LoVo (cell line): ENCODE results near the gene ABCC1.
"Not testable (repeated sequence)": the region's sequence is repeated elsewhere in the genome, so short reads cannot be mapped to it uniquely, and the experiment has no call there.

Experiments used
- DNase-seq: peaks from one replicate; pipeline ENCODE4 v3.0.0-alpha.2; 2016; ENCODE audit warnings: low spot score

Gene ABCC1

DNA sequence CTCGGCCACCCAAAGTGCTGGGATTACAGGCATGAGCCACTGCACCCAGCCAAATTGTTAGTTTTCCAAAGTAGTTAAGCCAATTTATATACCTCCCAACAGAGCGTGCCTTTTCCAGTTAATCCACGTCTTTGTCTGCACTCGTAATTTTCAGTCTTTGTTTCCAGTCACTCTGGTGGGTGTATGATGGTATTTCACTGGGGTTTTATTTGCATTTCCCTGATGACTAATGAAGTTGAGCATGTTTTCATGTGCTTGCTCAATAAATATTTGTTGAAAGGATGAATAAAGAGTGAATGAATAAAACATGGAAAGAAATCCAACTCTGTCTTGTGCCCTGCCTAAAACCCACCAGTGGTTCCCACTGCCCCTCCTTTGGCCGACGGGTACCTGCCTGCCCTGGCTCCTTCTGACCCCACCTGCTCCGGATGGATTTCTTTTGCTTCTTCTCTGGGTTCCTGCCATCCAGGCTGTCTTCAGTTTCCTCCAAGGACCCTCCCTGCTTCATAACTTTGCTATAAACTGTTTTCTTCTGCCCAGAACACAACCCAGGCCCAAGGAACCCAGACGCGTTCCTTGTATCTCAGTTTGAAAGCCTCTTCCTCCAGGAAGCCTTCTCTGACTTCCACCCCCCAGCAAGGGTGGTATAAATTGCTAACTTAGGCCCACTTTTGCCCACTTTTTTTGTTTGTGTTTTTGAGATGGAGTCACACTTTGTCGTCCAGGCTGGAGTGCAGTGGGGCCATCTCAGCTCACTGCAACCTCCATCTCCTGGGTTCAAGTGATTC is 3.0 kb upstream of the ABCC1 start:
- DNase-seq: peak; percentile 55

DNA sequence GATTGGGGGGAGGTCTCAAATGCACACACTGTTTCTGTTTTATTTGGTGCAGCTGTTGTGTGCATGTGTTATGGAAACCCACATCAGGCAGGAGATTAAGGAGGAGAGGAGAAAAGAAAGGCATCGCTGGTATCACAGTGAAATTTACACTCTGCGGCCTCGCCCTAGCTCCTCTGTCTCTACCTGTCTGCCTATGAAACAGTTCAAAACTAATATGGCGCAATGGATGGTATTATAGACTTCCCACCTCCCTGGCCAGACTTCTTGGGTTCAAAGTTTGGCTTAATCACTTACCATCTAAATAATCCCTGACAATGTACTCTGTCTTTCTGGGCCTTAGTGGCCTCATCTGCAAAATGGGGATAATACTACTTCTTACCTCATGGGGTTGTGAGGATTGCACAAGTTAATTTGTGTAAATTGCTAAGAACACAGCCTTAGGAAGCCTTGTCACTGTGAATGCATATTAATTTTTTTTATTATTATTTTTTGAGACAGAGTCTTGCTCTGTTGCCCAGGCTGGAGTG is 1.4 kb upstream of the ABCC1 start:
- DNase-seq: no peak

DNA sequence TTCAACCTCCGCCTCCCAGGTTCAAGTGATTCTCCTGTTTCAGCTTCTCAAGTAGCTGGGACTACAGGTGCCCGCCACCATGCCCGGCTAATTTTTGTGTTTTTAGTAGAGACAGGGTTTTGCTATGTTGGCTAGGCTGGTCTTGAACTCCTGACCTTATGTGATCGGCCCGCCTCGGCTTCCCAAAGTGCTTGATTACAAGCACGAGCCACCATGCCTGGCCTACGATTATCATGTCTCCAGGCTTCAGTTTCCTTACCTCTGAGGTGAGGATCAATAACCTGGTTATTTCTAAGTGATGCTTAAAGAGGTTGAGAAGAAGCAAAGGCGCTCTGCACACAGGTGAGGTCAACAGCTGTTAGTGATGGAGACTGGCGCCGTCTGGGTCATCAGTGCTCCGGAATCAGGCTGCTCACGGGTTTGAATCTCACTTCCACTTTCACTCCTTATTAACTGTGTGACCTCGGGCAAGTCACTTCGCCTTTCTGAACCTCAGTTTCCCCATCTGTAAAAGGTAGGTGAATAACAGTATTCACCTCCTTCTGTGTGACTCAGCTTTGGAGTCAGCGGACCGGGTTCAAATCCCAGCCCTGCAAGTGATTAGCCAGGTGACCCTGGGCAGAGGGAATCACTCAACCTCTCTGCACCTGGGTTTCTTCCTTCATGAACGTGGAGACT is 745 bp upstream of the ABCC1 start:
- DNase-seq: no peak

DNA sequence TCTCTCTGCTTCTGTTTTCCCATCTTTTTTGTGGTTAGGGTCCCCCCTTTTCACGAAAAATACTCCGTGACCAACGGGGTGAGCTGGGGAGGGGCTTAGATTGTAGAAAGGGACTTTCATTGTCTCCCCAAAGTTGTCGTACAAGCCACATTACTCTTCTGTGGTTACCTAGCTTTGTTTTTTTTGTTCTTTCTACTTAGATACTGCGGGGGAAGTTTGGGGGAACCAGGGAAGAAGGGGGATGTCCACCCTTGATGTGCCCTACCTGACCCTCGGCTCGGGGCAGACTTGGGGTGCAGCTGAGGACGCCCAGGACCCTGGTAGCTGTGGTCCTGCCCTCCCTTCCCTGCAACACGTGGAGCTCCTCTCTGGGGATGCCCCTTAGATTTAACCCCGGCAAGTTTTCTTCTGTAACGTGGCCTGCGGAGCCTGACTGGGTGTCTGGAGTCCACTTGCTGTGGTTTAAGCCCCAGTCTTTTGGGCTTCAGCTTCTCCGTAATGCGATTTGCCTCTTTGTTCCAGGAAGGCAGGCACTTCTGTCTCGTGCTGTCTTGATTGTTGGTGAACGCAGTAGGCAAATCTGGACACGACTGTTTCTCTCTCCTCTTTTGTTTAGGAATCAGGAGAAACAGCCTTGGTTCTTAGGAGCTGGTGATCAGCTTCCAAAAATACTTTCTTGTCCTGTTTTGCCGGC is 892 bp downstream of the ABCC1 start:
- no peak for DNase-seq

DNA sequence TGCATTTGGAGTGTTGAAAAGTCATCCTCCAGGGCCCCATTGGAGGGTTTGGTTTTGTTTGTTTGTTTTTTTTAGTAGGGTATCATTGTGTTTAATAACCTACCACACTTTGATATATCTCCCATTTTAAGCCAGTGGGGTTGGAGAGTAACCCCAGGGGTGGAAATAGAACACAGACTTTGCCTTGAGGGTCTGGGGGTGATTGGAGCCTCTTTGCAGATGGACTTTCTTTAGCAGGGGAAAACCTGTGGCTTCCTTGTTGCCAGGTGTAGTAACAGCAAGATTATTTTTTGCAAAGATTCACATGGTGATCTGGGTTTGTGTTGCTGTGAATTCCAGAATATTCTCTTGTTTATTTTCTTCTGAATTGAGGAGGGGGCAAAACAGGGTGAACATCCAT is 1.5 kb downstream of the ABCC1 start:
- DNase-seq: no peak

DNA sequence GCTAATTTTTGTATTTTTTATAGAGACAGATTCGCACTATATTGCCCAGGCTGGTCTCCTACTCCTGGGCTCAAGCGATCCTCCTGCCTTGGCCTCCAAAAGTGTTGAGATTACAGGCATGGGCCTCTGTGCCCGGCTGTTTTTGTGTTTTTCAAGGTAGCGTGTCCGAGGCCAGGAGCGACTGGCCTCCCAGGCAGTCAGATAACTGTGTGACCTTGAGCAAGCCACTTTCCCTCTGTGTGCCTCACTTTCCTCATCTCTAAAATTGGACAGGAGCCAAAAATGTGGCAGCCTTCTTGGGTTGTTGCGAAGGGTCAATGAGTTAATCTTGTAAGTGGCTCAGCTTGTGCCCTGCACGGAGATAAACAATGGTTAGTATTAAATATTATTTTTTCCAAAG is 2.4 kb downstream of the ABCC1 start:
- DNase-seq: no peak

DNA sequence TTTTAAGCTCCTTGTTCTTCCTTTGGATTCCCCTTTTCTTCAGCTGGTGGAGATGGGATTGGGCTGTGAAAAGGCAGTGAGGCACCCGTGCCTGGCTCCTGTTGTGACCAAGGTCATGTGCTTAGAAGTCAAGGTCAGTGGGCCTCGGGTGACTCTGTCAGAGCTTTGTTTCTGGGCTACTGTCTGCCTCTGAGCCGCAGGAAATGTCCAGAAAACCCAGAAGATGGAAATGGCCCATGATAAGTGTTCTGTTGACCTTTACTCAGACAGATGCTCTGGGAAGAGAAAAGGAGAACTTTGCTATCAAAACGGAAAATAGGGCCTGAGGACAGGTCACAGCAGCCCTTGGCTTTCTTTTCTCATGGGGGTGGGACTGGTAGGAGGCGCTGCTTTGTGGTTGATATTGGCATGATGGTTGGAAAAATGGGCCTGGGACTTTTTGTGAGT is 2.9 kb downstream of the ABCC1 start:
- no peak for DNase-seq

DNA sequence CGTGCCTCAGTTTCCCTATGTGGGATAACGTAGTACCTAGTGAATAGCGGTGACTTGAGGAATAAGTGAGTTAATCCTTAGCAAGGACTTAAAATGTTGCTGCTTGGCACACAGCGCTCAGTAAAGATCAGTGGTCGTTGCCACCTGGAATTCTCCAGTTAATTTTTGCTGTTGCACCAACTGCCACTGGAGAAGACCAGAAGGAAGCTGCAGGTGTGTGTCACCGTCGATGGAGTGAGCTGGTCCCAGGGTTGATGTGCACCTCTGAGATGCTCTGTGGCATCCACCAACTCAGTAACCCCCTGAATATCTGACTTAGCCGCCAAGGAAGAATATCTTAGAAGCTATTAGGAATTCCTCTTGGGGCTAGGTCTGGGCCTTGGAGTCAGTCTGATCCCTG is 4.1 kb downstream of the ABCC1 start:
- no peak for DNase-seq

DNA sequence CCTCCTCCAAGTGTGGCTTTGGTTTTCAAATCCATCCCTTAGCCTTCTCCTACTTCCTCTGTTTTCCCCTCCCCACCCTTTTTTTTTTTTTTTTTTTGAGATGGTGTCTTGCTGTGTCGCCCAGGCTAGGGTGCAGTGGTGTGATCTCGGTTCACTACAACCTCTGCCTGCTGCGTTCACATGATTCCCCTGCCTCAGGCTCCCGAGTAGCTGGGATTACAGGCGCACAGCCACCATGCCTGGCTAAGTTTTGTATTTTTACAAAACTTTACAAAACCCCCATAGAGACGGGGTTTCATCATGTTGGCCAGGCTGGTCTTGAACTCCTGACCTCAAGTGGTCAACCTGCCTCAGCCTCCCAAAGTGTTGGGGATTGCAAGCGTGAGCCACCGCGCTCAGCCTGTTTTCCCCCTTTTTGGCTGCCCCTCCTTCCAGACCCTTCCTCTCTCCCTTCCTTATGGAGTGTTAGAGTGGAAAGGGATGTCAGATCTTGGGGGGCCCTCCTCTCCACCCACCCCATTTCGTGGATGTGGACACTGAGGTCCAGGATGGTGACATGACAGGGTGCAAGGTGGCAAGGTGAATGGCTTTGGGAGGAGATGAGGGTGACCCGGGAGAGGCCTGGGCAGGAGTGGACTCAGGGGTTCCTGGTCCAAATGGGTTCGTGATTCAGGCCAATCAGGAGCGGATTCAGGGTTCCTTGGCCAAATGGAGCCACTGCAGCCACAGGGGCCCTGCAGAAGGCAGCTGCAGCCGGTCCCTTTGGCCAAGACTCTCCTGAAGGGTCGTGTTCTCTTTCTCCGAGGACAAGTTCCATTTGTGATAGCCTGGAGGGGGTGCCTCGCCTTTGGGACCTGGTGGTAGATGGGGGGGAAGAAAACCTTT is 4.8 kb downstream of the ABCC1 start:
- DNase-seq: no peak

DNA sequence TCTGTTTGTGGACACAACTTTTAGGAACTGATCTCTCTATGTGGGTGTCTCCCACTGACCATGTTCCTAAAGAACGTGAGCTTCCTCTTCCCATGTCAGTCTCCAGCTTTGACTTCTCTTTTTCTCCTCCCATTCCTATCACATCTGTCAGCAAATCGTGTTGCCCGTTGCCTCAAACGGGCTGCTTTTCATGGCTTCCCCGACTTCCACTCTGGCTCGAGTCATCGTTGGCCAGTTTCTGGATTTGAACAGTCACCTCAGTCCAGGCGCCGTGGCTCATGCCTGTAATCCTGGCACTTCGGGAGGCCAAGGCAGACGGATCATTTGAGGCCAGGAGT is 5.4 kb downstream of the ABCC1 start:
- DNase-seq: no peak

DNA sequence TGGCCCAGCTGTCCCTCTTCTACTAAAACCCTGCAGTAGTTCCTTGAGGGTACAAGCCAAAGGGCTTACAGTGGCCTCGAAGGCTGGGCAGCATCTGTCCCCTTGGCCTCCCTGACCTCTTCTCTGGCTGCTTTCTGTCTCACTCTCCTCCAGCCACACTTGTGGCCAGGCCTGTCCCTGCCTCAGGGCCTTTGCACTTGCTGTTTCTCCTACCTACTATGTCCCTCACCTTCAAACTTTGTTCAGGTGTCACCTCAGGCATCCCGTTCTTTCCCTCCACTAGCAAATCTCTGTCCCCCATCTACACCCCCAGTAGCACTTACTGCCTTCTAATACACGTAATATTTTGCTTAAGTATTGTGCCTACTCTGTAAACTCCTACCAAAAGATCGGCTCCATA is 6.0 kb downstream of the ABCC1 start:
- no peak for DNase-seq

DNA sequence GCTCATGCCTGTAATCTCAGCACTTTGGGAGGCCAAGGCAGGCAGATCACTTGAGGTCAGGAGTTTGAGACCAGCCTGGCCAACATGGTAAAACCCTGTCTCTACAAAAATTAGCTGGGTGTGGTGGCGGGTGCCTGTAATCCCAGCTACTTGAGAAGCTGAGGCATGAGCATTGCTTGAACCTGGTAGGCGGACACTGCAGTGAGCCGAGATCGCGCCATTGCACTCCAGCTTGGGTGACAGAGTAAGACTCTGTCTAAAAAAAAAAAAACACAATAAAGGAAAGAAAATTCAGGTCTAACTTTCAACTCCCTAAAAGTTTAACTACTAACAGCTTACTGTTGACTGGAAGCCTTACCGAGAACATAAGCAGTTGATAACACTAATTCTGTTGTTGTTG is 6.7 kb downstream of the ABCC1 start:
- not testable (repeated sequence) for DNase-seq

DNA sequence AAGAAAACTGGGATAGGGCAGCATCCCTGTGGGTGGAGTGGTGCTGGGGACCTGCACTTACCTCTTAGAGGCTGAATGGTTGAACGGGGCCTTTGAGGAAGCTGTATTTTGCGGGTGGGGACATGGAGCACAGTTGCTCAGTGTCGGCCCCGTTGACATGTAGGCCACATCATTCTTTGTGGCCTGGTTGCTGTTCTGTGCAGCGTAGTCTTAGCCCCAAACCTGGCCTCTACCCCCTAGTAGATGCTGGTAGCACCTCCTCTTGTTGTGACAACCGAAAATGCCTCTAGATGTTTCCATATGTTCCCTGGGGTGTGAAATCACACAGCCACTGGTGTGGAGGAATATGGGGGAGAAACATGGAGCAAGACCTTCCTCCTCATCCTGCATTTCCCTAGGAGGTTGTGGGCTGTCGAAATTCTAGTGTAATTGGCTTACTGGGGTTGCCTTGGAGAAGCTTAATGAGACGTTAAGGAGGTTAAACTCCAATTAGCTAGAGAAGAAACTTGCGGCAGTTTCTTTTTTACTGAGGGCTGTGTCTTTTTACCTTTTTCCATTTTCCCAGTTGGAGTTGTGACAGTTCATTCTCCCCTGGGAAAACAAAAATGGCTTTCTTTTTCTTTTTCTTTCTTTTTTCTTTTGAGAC is 9.4 kb downstream of the ABCC1 start:
- DNase-seq: no peak

DNA sequence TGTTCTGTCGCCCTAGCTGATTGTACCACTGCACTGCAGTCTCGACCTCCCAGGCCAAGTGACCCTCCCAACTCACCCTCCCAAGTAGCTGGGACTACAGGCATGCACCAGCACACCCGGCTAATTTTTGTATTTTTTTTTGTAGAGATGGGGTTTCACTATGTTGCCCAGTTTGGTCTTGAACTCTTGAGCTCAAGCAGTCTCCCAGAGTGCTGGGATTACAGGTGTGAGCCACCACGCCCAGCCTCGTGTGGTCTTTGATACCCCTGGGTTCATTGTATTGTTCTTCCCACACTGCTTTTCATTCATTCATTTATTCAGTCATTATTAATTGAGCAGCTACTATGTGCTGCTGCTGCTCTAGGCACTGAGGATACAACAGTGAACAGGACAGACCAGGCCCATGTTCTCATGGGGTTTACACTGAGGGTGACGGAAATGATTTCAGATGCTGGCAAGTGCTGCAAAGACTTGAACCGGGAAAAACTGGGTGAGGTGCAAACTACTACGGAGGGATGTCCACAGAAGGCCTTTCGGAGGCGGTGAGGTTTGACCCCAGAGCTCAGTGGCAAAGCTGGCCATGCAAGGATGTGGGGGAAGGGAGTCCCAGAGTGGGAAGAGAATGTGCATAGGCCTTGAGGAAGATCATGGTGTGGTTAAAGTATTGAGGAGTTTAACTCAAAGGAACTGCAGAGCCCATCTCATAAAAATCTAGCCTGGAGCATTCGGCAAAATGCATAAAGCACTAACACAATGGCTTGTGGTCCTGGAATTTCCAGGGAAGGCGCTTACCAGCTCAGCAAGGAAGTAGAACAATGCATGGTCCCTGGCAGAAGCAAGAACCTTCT is 10.9 kb downstream of the ABCC1 start:
- no peak for DNase-seq

DNA sequence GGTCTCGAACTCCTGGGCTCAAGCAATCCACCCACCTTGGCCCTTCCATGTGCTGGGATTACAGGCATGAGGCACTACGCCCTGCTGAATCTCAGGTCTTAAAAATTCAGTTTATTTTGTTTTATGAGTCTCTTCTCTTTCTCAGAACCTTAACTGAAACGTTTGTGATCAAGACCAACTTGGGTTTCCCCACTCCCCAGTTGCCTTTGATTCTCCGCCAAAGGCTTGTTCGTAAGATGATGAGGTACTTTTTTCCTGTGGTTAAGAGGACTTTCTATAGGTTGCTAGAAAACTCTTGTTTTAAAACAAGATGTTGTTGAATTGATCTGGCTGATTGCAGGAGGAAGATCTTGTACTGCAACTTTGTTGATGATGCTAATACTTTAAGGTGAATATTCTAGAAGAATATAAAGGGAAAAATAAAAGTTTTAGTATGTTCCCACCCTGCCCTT is 11.7 kb downstream of the ABCC1 start:
- DNase-seq: no peak

DNA sequence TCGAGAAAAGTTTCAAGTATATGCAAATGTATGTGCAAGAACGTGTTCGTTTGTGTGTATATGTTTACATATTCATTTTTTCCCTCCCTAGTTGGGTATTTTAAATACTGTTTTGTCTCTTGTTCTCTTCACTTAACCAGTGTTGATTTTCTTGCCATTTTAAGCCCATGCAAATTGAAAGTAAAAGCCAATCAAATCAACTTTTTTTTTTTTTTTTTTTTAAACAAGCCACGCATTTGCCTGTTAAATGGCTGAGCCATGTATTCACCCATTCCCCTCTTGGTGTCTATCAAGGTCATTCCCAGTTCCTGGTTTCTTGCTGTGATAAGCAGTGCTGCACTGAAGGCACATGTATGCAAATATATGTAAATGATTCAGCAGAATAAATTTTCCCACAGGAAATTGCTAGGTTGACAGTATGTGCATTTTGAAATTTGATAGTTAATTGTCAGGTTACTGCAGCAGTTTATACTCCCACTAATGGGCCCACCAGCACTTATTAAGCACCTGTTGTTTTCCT is 12.2 kb downstream of the ABCC1 start:
- no peak for DNase-seq

DNA sequence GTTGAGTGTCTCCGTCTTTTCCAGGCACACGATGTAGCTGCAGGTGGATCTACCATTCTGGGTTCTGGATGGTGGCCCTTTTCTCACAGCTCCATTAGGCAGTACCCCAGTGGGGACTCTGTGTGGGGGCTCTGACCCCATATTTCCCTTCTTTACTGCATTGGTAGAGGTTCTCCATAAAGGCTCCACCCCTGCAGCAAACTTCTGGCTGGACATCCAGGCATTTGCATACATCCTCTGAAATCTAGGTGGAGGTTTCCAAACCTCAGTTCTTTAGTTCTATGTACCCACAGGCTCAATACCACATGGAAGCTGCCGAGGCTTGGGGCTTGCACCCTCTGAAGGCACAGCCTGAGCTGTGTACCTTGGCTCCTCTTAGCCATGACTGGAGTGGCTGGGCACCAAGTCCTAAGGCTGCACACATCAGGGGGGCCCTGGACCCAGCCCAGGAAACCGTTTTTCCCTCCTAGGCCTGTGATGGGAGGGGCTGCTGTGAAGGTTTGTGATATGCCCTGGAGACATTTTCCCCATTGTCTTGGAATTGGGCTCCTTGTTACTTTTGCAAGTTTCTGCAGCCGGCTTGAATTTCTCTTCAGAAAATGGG is 14.0 kb downstream of the ABCC1 start:
- no peak for DNase-seq

DNA sequence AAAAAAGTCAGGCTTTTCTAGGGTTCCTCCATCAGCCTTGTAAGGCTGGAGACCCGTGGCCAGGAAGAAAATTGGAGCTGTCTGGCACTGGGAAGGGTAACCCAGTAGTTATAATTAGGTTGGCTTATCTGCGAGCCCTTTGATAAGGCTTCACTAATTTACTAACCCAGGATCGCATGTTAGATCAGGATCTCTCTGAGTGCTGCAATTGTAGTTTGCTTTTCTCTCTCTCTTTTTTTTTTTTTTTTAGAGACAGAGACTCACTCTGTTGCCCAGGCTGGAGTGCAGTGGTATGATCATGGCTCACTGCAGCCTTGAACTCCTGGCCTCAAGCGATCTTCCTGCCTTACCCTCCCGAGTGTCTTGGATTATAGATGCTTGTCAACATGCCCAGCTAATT is 17.0 kb downstream of the ABCC1 start:
- no peak for DNase-seq

DNA sequence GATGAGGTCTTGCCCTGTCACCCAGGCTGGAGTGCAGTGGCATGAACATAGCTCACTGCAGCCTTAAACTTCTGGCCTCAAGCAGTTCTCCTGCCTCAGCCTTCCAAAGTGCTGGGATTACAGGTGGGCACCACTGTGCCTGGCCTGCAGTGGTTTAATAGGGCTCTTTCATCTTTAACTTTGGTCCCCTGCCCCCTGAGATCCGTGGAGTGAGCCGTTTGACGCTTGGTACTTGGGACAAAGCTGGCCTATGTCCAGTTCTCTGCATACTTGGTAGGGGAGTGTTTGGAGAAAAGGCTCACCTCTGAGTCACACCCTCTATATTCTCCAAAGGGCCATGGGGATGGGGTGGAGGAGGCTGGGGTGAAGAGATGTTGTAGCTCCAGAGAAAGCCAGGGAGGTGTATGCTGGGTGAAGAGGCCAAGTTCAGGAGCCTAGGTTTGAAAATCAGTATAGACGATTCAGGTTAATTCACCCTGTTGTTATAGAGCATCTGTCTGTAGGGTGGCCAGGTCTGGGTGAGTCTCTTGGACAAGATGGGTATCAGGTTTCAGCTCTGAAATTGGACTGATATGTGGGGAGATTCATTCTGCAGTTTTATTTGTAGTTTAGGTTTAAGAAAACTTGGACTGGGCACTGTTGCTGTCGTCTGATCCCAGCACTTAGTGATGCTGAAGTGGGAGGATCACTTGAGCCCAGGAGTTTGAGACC is 17.6 kb downstream of the ABCC1 start:
- peak; percentile 81 for DNase-seq
